ENCODE data around the gene BCAN. TPM values are rescaled to one million over a fixed set of nuclear protein-coding genes. Genes with fewer than 3 reads are reported as not detected.
A peak's percentile ranks its signal among the peaks of the same experiment; 100 is the strongest.

Gene BCAN
- total RNA-seq, 5 donors from 2014 or later (not counting 1 experiment from before 2014, with no cell fraction given): not detected

DNA sequence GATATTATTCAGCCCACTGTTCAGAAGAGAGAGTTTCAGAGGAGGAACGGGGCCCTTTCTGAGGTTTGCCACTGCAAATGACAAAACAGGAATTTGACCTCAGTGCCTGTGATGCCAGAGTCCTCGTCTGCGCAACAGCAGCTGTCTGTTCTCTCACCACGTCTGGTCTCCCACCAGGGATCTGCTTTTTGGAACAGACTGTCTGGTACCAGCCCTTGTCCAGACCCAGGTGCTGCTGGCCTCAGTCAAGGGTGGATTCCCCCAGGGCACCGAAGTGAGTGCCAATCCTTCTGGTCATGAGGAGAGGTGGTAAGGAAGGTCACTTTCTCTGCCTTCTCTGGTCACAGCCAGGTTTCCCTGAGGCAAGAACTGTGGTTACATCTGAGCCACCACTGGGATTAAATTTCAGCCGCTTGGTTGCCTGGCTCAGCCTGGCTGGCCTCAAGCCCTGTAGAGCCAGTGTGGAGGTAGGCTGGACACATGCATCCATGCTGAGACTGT is 2.3 kb upstream of the BCAN start:
- Mint-ChIP-seq H3K9me3 (no peaks in the 10 kb centered on the region), H3K27me3 (peaks cover 66 to 83% of the 10 kb centered on the region in 2 donors), H3K4me1 (peaks cover 20 to 31% (median 30%) of the 10 kb centered on the region in 3 donors), H3K4me3 (no peak overlapping the region), H3K27ac (no peak overlapping the region), H3K36me3 (no peaks in the 10 kb centered on the region)
- H3K27me3 ChIP-seq (replicated peaks in 1 of 2; ENCODE audit: control insufficient read depth in 2 of 2, extremely low read depth in 1 of 2, insufficient read depth in 2 of 2, low read length in 1 of 2): peaks cover 10 to 92% of the 10 kb centered on the region in 2 experiments
- no peak for ATAC-seq (replicated peaks in 1 of 4)
- no peaks in the 10 kb centered on the region for H3K9me3 ChIP-seq
- ChIA-PET POLR2A (no interaction called here), CTCF (interaction anchor here in 1 of 2 donors (0.7 kb wide), 1 partner anchor 9 kb away, joined by 10 read pairs; no protein-coding TSS in a partner anchor)
- no peaks in the 10 kb centered on the region for H3K36me3 ChIP-seq (ENCODE audit: control insufficient read depth in 2 of 2, extremely low read depth in 1 of 2, insufficient read depth in 1 of 2, low read length in 1 of 2)
- WGBS (ENCODE audit: insufficient coverage): 64% methylated on average over 6 of the region's 6 CpGs
- no peak overlapping the region for H3K27ac ChIP-seq (ENCODE audit: low read length)
- H3K4me3 ChIP-seq (ENCODE audit: control insufficient read depth in 1 of 2, extremely low read depth in 1 of 2, low read length in 1 of 2): no peak overlapping the region
- peaks cover 9 to 34% of the 10 kb centered on the region in 2 experiments for H3K4me1 ChIP-seq (ENCODE audit: control insufficient read depth in 1 of 2, extremely low read depth in 1 of 2, insufficient read depth in 2 of 2, low read length in 2 of 2)
- no peak for DNase-seq

DNA sequence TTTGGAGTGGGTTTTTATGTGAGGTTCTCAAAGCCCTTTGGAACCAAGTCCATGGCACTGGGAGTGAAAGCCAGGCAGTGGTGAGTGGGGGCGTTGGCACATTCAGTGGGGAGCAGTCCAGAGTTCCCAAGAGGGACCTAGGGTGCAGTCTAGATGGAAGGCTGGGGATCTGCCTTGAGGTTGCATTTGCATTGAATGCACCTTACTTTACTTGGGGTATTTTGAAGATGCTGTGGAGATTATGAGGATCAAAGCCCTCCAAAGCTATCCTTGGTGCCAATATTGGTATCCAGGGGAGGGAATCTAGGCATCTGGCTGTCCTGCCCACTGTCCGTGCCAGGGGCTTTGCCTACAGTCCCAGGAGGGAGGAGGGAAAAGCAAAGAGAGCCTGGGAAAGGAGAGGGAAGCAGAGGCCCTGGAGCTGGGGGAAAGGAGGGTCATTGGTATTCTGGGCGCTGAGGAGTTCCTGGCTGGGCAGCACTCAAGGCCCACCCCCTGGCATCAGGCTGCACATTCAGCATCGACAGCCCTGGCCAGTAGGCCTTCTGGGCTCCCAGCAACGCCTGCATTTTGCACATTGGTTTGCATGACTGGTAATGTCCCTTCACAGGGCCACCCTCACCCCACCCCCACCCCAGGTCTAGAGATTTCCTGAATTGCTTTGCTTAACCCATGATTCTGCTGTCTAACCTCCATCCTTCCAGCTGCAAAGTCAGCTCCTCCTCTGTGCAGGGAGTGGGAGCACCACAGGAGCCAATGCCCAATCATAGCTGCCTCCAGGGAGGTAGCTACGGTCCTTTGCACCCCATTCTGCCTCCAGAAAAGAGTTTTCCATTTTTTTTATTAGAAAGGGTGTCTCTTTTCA is 843 bp upstream of the BCAN start:
- CTCF ChIA-PET: interaction anchor here (0.5 to 1.0 kb wide), 2 partner anchors 14 to 23 kb away, joined by 4 read pairs; no protein-coding TSS in a partner anchor
- H3K27me3 ChIP-seq (replicated peaks in 1 of 2; ENCODE audit: control insufficient read depth in 2 of 2, extremely low read depth in 1 of 2, insufficient read depth in 2 of 2, low read length in 1 of 2): peaks cover 17 to 95% of the 10 kb centered on the region in 2 experiments
- H3K27ac Mint-ChIP-seq: peak overlapping the region in 1 of 2 donors; percentile 43

DNA sequence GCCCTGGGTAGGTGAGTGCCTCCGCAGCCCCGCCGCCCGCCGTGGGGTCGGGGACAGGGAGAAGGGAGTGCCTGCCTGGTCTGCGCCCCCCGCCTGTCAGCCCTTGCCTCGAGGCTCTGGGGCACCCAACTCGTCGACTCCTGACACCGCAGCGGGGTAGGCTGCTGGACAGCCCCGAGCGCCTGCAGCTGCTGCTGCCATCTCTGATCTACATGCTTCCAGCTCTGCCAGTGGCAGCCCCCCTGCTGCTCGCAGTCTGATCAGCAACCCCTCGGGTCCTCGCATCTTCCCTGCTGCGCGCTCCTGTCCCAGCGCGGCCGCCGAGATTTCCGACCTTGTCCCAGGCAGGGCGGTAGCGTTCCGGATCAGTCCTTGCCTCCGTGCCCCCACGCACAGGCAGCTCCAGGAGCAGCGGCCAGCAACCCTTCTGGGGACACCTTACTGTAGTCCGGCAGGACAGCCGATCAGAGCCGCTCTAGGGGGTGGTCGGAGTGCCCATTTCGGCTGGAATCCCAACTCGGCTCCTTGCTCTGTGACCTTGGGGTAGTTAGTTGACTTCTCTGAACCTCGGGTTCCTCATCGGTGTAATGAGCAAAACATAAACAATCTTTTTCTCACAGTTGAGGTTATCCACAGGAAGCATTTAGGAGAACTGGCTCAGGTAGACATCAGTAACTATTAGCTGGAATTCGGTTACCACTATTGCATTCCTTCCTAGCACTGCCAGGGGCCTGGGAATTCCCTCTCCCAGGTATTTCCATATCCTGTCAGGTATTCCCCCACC is 540 bp downstream of the BCAN start:
- peak overlapping the region in 1 of 2 donors; percentile 41 for H3K4me3 ChIP-seq (ENCODE audit: control insufficient read depth in 1 of 2, extremely low read depth in 1 of 2, low read length in 1 of 2)
- H3K4me3 Mint-ChIP-seq: peak overlapping the region; percentile 43 to 81 (median 52)
- H3K27ac ChIP-seq (ENCODE audit: low read length): no peak overlapping the region
- ChIA-PET CTCF (interaction anchor here in 1 of 2 donors (0.6 to 1.0 kb wide), 2 partner anchors 15 to 24 kb away, joined by 4 to 5 read pairs; no protein-coding TSS in a partner anchor), POLR2A (no interaction called here)
- ATAC-seq (replicated peaks in 1 of 4) (peak; percentile 10 to 30 (median 22)), DNase-seq (no peak)
- peak overlapping the region in 1 of 2 donors; percentile 36 for H3K27ac Mint-ChIP-seq
- peaks cover 9 to 34% of the 10 kb centered on the region in 2 experiments for H3K4me1 ChIP-seq (ENCODE audit: control insufficient read depth in 1 of 2, extremely low read depth in 1 of 2, insufficient read depth in 2 of 2, low read length in 2 of 2)
- peaks cover 20 to 36% (median 34%) of the 10 kb centered on the region in 3 donors for H3K4me1 Mint-ChIP-seq
- no peaks in the 10 kb centered on the region for H3K9me3 ChIP-seq
- 20% methylated on average over 34 of the region's 40 CpGs for WGBS (ENCODE audit: insufficient coverage)
- no peaks in the 10 kb centered on the region for H3K36me3 Mint-ChIP-seq
- H3K27me3 ChIP-seq (replicated peaks in 1 of 2; ENCODE audit: control insufficient read depth in 2 of 2, extremely low read depth in 1 of 2, insufficient read depth in 2 of 2, low read length in 1 of 2): peaks cover 18 to 97% of the 10 kb centered on the region in 2 experiments
- peaks cover 69 to 91% of the 10 kb centered on the region in 2 donors for H3K27me3 Mint-ChIP-seq
- no peaks in the 10 kb centered on the region for H3K36me3 ChIP-seq (ENCODE audit: control insufficient read depth in 2 of 2, extremely low read depth in 1 of 2, insufficient read depth in 1 of 2, low read length in 1 of 2)
- H3K9me3 Mint-ChIP-seq: no peaks in the 10 kb centered on the region

More for the DNA sequence above, 843 bp upstream of the BCAN start:
- ATAC-seq (replicated peaks in 1 of 4) (no peak), DNase-seq (no peak)
- H3K4me3 Mint-ChIP-seq: peak overlapping the region; percentile 56 to 81 (median 57)
- Histone ChIP-seq H3K4me3 (ENCODE audit: control insufficient read depth in 1 of 2, extremely low read depth in 1 of 2, low read length in 1 of 2) (peak overlapping the region in 1 of 2 donors; percentile 52), H3K4me1 (ENCODE audit: control insufficient read depth in 1 of 2, extremely low read depth in 1 of 2, insufficient read depth in 2 of 2, low read length in 2 of 2) (peaks cover 9 to 34% of the 10 kb centered on the region in 2 experiments), H3K27ac (ENCODE audit: low read length) (no peak overlapping the region), H3K36me3 (ENCODE audit: control insufficient read depth in 2 of 2, extremely low read depth in 1 of 2, insufficient read depth in 1 of 2, low read length in 1 of 2) (no peaks in the 10 kb centered on the region), H3K9me3 (no peaks in the 10 kb centered on the region)
- no peaks in the 10 kb centered on the region for H3K9me3 Mint-ChIP-seq
- no peaks in the 10 kb centered on the region for H3K36me3 Mint-ChIP-seq
- H3K27me3 Mint-ChIP-seq: peaks cover 73 to 91% of the 10 kb centered on the region in 2 donors
- peaks cover 20 to 34% (median 33%) of the 10 kb centered on the region in 3 donors for H3K4me1 Mint-ChIP-seq
- POLR2A ChIA-PET: no interaction called here
- 34% methylated on average over 4 of the region's 6 CpGs for WGBS (ENCODE audit: insufficient coverage)

DNA sequence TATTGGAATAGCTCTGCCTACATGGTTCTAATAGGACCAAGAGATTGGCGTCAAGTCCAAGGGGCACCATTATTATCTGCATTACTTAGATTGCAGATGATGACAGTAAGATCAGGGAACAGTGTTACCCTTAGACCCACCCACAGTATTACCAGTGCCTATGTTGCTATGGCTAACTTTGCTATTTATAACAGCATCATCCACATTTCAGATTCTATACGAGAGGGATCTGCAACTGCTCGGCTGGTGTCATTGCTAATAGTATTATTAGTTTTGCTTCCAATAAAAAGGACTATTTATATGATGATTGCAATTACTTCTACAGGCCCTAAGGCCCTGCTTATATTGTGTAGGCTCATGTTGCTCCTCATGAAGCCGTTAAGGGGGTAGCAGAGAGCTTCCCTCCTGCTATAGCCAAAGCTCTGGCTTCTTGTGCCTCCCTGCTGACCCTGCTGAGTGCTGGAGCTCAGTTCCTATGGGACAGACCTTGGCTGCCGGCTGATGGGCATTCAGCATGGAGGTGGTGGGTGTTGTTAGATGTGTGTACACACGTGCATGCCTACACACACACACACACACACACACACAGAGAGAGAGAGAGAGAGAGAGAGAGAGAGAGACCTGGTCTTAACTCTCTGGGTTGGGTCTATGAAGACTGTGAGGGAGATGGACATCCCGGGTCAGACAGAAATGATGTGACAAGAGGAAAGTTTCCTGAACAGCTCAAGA is 1.3 kb downstream of the BCAN start:
- peak overlapping the region in 2 of 3 donors; percentile 43 to 81 for H3K4me3 Mint-ChIP-seq
- no peaks in the 10 kb centered on the region for H3K36me3 ChIP-seq (ENCODE audit: control insufficient read depth in 2 of 2, extremely low read depth in 1 of 2, insufficient read depth in 1 of 2, low read length in 1 of 2)
- peak overlapping the region in 1 of 2 donors; percentile 36 for H3K27ac Mint-ChIP-seq
- ChIA-PET POLR2A (interaction anchor here in 1 of 2 donors (0.6 kb wide), 2 partner anchors 26 to 67 kb away, joined by 3 to 6 read pairs; no protein-coding TSS in a partner anchor), CTCF (interaction anchor here (0.6 kb wide), 2 partner anchors 25 to 54 kb away, joined by 5 to 8 read pairs; no protein-coding TSS in a partner anchor)
- no peak overlapping the region for H3K4me3 ChIP-seq (ENCODE audit: control insufficient read depth in 1 of 2, extremely low read depth in 1 of 2, low read length in 1 of 2)
- DNase-seq: no peak
- no peak for ATAC-seq (replicated peaks in 1 of 4)
- H3K4me1 ChIP-seq (ENCODE audit: control insufficient read depth in 1 of 2, extremely low read depth in 1 of 2, insufficient read depth in 2 of 2, low read length in 2 of 2): peaks cover 9 to 34% of the 10 kb centered on the region in 2 experiments
- H3K36me3 Mint-ChIP-seq: no peaks in the 10 kb centered on the region
- H3K27me3 Mint-ChIP-seq: peaks cover 73 to 92% of the 10 kb centered on the region in 2 donors
- H3K27ac ChIP-seq (ENCODE audit: low read length): no peak overlapping the region
- 10% methylated on average over 1 of the region's 7 CpGs for WGBS (ENCODE audit: insufficient coverage)
- H3K27me3 ChIP-seq (replicated peaks in 1 of 2; ENCODE audit: control insufficient read depth in 2 of 2, extremely low read depth in 1 of 2, insufficient read depth in 2 of 2, low read length in 1 of 2): peaks cover 19 to 97% of the 10 kb centered on the region in 2 experiments
- H3K4me1 Mint-ChIP-seq: peaks cover 20 to 36% (median 34%) of the 10 kb centered on the region in 3 donors
- no peaks in the 10 kb centered on the region for H3K9me3 ChIP-seq
- H3K9me3 Mint-ChIP-seq: no peaks in the 10 kb centered on the region

DNA sequence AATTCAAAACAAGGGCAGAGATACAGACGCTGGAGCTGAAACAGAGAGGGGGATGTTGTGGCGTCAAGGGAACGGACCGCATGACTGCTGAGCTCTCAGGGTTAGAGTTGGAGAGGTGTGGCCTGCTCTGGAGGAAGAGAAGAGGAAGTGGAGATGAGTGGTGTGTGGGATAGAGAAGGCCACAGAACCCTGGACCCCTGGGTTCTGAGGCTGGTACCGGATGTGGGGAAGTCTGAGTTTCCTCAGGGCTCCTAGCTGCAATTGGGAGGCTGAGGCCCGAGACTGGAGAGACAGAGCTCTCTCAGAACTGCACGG is 1.8 kb downstream of the BCAN start:
- H3K4me3 Mint-ChIP-seq: peak overlapping the region in 1 of 3 donors; percentile 81

More for the DNA sequence above, 1.8 kb downstream of the BCAN start:
- Histone ChIP-seq H3K4me3 (ENCODE audit: control insufficient read depth in 1 of 2, extremely low read depth in 1 of 2, low read length in 1 of 2) (no peak overlapping the region), H3K9me3 (no peaks in the 10 kb centered on the region), H3K36me3 (ENCODE audit: control insufficient read depth in 2 of 2, extremely low read depth in 1 of 2, insufficient read depth in 1 of 2, low read length in 1 of 2) (no peaks in the 10 kb centered on the region), H3K27me3 (replicated peaks in 1 of 2; ENCODE audit: control insufficient read depth in 2 of 2, extremely low read depth in 1 of 2, insufficient read depth in 2 of 2, low read length in 1 of 2) (peaks cover 20 to 97% of the 10 kb centered on the region in 2 experiments), H3K27ac (ENCODE audit: low read length) (no peak overlapping the region), H3K4me1 (ENCODE audit: control insufficient read depth in 1 of 2, extremely low read depth in 1 of 2, insufficient read depth in 2 of 2, low read length in 2 of 2) (peaks cover 9 to 34% of the 10 kb centered on the region in 2 experiments)
- peaks cover 73 to 92% of the 10 kb centered on the region in 2 donors for H3K27me3 Mint-ChIP-seq
- no peaks in the 10 kb centered on the region for H3K36me3 Mint-ChIP-seq
- CTCF ChIA-PET: interaction anchor here in 1 of 2 donors (0.6 kb wide), 1 partner anchor 54 kb away, joined by 8 read pairs; no protein-coding TSS in a partner anchor
- H3K4me1 Mint-ChIP-seq: peaks cover 20 to 36% (median 34%) of the 10 kb centered on the region in 3 donors
- DNase-seq (peak in 18 of 35 experiments; percentile 19 to 48 (median 32)), ATAC-seq (replicated peaks in 1 of 4) (peak; percentile 54 to 85 (median 62))
- POLR2A ChIA-PET: interaction anchor here in 1 of 2 donors (0.6 kb wide), 2 partner anchors 26 to 67 kb away, joined by 3 to 6 read pairs; no protein-coding TSS in a partner anchor
- 14% methylated on average over 5 of the region's 7 CpGs for WGBS (ENCODE audit: insufficient coverage)
- H3K9me3 Mint-ChIP-seq: no peaks in the 10 kb centered on the region
- no peak overlapping the region for H3K27ac Mint-ChIP-seq

All from T-cell (primary cell).